Measurements from ENCODE around the gene DROSHA. TPM values are rescaled to one million over a fixed set of nuclear protein-coding genes. Genes with fewer than 3 reads are reported as not detected.
"Not testable (repeated sequence)": the region's sequence is repeated elsewhere in the genome, so short reads cannot be mapped to it uniquely, and the experiment has no call there.

The DROSHA gene
- total RNA-seq, 1 donor from 2014 or later, result 97.3 TPM

- no peaks in the 10 kb centered on the region for H3K4me1 Mint-ChIP-seq (ENCODE audit: unreplicated experiment)
- H3K4me3 Mint-ChIP-seq, result no peak overlapping the region
- TF ChIP-seq CTCF (conservative IDR thresholded peaks at IDR 0.05), result no peak
- no peaks in the 10 kb centered on the region for H3K36me3 Mint-ChIP-seq
- DNase-seq (ENCODE audit: extremely low spot score, unreplicated experiment), result no peak
- peaks cover 5% of the 10 kb centered on the region for H3K27me3 Mint-ChIP-seq
- H3K27ac Mint-ChIP-seq, result no peak overlapping the region
- H3K9me3 Mint-ChIP-seq, result no peaks in the 10 kb centered on the region
Observed at GRCh38 chr5:31573494-31574142, 41.7 kb upstream of the DROSHA start.

- peaks cover 4% of the 10 kb centered on the region for H3K9me3 Mint-ChIP-seq
- H3K27me3 Mint-ChIP-seq, result no peaks in the 10 kb centered on the region
- H3K36me3 Mint-ChIP-seq, result no peaks in the 10 kb centered on the region
- TF ChIP-seq CTCF (conservative IDR thresholded peaks at IDR 0.05), result no peak
- no peak overlapping the region for H3K4me3 Mint-ChIP-seq
- DNase-seq (ENCODE audit: extremely low spot score, unreplicated experiment), result no peak
- no peaks in the 10 kb centered on the region for H3K4me1 Mint-ChIP-seq (ENCODE audit: unreplicated experiment)
- H3K27ac Mint-ChIP-seq, result no peak overlapping the region
Observed at GRCh38 chr5:31569068-31569467, 37.2 kb upstream of the DROSHA start.

GRCh38 chr5:31568302-31568835 is 36.5 kb upstream of the DROSHA start:
- Mint-ChIP-seq H3K27ac (no peak overlapping the region), H3K4me1 (ENCODE audit: unreplicated experiment) (no peaks in the 10 kb centered on the region), H3K36me3 (no peaks in the 10 kb centered on the region), H3K4me3 (no peak overlapping the region), H3K27me3 (no peaks in the 10 kb centered on the region), H3K9me3 (peaks cover 4% of the 10 kb centered on the region)
- DNase-seq (ENCODE audit: extremely low spot score, unreplicated experiment), result no peak
- no peak for TF ChIP-seq CTCF (conservative IDR thresholded peaks at IDR 0.05)

GRCh38 chr5:31566362-31566761 is 34.5 kb upstream of the DROSHA start:
- DNase-seq (ENCODE audit: extremely low spot score, unreplicated experiment); H3K9me3 Mint-ChIP-seq; H3K4me1 Mint-ChIP-seq (ENCODE audit: unreplicated experiment): not testable (repeated sequence)

GRCh38 chr5:31563216-31563615 is 31.3 kb upstream of the DROSHA start:
- DNase-seq (ENCODE audit: extremely low spot score, unreplicated experiment), result no peak
- H3K36me3 Mint-ChIP-seq, result no peaks in the 10 kb centered on the region
- H3K9me3 Mint-ChIP-seq, result peaks cover 4% of the 10 kb centered on the region
- no peak overlapping the region for H3K27ac Mint-ChIP-seq
- no peaks in the 10 kb centered on the region for H3K27me3 Mint-ChIP-seq
- no peak for TF ChIP-seq CTCF (conservative IDR thresholded peaks at IDR 0.05)
- no peaks in the 10 kb centered on the region for H3K4me1 Mint-ChIP-seq (ENCODE audit: unreplicated experiment)
- H3K4me3 Mint-ChIP-seq, result no peak overlapping the region

More at GRCh38 chr5:31566362-31566761, 34.5 kb upstream of the DROSHA start:
- H3K36me3 Mint-ChIP-seq, H3K27me3 Mint-ChIP-seq, H3K27ac Mint-ChIP-seq, H3K4me3 Mint-ChIP-seq: not testable (repeated sequence)

- no peak for TF ChIP-seq CTCF (conservative IDR thresholded peaks at IDR 0.05)
- Mint-ChIP-seq H3K4me1 (ENCODE audit: unreplicated experiment) (no peaks in the 10 kb centered on the region), H3K36me3 (no peaks in the 10 kb centered on the region), H3K27me3 (no peaks in the 10 kb centered on the region), H3K27ac (no peak overlapping the region), H3K9me3 (peaks cover 4% of the 10 kb centered on the region), H3K4me3 (no peak overlapping the region)
- no peak for DNase-seq (ENCODE audit: extremely low spot score, unreplicated experiment)
Observed at GRCh38 chr5:31561946-31562345, 30.1 kb upstream of the DROSHA start.
